ENCODE measurements around the gene C11orf42. TPM values are rescaled to one million over a fixed set of nuclear protein-coding genes. Genes with fewer than 3 reads are reported as not detected.

Gene C11orf42
- total RNA-seq, 1 donor from 2014 or later, result not detected

DNA sequence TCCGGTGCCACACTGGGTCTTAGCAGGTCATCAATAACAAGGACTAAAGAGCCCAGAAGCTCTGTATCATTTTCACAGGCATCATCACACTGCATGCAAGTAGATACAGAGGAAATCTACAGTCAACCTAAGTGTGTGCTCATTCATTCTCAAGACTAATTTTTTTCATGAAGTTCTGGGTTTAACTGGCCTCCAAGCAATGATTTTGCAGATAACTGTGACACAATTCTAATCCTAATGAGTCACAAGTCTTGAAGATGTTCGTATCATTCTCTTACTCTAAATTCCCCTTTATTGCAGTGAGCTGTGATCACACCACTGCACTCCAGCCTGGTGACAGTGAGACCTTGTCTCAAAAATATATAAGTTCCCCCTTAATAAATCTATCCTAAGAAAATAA is 3.9 kb upstream of the C11orf42 start:
- DNase-seq, result no peak
- H3K4me3 Mint-ChIP-seq (ENCODE audit: unreplicated experiment), result no peak overlapping the region
- no peaks in the 10 kb centered on the region for H3K9me3 Mint-ChIP-seq (ENCODE audit: unreplicated experiment)
- H3K27me3 Mint-ChIP-seq (ENCODE audit: unreplicated experiment), result no peaks in the 10 kb centered on the region
- H3K36me3 Mint-ChIP-seq (ENCODE audit: unreplicated experiment), result no peaks in the 10 kb centered on the region
- H3K27ac Mint-ChIP-seq (ENCODE audit: unreplicated experiment), result no peak overlapping the region
- TF ChIP-seq, protein P1, sequence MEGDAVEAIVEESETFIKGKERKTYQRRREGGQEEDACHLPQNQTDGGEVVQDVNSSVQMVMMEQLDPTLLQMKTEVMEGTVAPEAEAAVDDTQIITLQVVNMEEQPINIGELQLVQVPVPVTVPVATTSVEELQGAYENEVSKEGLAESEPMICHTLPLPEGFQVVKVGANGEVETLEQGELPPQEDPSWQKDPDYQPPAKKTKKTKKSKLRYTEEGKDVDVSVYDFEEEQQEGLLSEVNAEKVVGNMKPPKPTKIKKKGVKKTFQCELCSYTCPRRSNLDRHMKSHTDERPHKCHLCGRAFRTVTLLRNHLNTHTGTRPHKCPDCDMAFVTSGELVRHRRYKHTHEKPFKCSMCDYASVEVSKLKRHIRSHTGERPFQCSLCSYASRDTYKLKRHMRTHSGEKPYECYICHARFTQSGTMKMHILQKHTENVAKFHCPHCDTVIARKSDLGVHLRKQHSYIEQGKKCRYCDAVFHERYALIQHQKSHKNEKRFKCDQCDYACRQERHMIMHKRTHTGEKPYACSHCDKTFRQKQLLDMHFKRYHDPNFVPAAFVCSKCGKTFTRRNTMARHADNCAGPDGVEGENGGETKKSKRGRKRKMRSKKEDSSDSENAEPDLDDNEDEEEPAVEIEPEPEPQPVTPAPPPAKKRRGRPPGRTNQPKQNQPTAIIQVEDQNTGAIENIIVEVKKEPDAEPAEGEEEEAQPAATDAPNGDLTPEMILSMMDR (IDR thresholded peaks at IDR 0.05; ENCODE audit: partially characterized antibody, unreplicated experiment), result no peak
- H3K4me1 Mint-ChIP-seq (ENCODE audit: low read depth, unreplicated experiment), result no peaks in the 10 kb centered on the region

DNA sequence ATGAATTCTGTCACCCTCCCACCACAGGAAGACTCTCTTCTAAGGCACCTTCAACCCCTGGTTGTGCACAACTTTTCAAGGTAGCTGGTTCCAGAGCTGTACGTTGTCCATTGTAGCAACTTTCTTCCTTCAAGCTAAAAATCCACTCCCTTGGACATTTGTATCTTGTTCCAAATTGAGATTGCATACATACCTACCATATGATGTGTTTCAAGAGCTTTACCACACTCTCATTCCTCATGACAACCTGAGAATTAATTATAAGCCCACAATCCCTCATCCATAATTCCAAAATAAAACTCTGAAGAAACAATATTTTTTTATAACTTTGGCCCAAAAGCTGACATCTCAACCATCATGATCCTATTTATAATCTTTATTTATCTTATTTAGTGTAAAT is 3.3 kb upstream of the C11orf42 start:
- H3K36me3 Mint-ChIP-seq (ENCODE audit: unreplicated experiment), result no peaks in the 10 kb centered on the region
- H3K4me1 Mint-ChIP-seq (ENCODE audit: low read depth, unreplicated experiment), result no peaks in the 10 kb centered on the region
- TF ChIP-seq, protein P1 (IDR thresholded peaks at IDR 0.05; ENCODE audit: partially characterized antibody, unreplicated experiment), result no peak
- no peak overlapping the region for H3K27ac Mint-ChIP-seq (ENCODE audit: unreplicated experiment)
- no peak overlapping the region for H3K4me3 Mint-ChIP-seq (ENCODE audit: unreplicated experiment)
- DNase-seq, result no peak
- no peaks in the 10 kb centered on the region for H3K9me3 Mint-ChIP-seq (ENCODE audit: unreplicated experiment)
- no peaks in the 10 kb centered on the region for H3K27me3 Mint-ChIP-seq (ENCODE audit: unreplicated experiment)

DNA sequence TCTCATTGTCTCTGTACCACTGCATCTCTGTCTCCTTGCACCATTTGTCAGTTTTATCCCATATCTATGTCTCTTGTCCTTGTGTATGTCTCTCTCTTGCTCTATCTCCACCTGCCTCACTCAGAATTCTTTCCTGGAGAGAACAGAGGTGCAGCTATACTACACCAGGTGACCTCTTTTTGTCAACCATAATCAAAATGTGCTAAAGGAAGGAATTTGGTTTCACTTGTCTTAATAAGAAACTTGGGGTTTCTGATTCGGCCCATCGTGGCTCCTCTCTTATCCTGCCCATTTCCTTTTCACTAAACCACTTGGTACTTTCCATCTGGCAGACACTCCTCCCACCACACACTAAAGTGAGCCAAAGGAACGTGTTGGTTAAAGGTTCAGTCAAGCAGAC is 2.0 kb upstream of the C11orf42 start:
- DNase-seq, result no peak
- H3K27ac Mint-ChIP-seq (ENCODE audit: unreplicated experiment), result no peak overlapping the region
- H3K4me1 Mint-ChIP-seq (ENCODE audit: low read depth, unreplicated experiment), result no peaks in the 10 kb centered on the region
- no peaks in the 10 kb centered on the region for H3K9me3 Mint-ChIP-seq (ENCODE audit: unreplicated experiment)
- H3K27me3 Mint-ChIP-seq (ENCODE audit: unreplicated experiment), result no peaks in the 10 kb centered on the region
- no peaks in the 10 kb centered on the region for H3K36me3 Mint-ChIP-seq (ENCODE audit: unreplicated experiment)
- TF ChIP-seq, protein P1 (IDR thresholded peaks at IDR 0.05; ENCODE audit: partially characterized antibody, unreplicated experiment), result no peak
- no peak overlapping the region for H3K4me3 Mint-ChIP-seq (ENCODE audit: unreplicated experiment)

DNA sequence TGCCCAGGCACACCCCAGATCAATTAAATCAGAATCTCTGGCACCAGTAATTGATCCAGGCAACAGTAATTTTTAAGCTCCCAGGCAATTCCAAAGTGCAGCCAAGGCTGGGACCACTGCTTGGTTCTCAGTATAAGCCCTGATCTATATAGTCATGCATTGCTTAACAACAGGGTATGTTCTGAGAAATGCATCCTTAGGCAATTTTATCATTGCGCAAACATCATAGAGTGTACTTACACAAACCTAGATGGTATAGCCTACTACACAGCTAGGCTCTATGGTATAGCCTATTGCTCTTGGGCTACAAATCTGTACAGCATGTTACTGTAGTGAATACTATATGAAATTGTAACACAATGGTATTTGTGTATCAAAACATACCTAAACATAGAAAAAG is 651 bp upstream of the C11orf42 start:
- TF ChIP-seq, protein P1 (IDR thresholded peaks at IDR 0.05; ENCODE audit: partially characterized antibody, unreplicated experiment), result no peak
- DNase-seq, result no peak
- H3K4me3 Mint-ChIP-seq (ENCODE audit: unreplicated experiment), result no peak overlapping the region
- no peaks in the 10 kb centered on the region for H3K4me1 Mint-ChIP-seq (ENCODE audit: low read depth, unreplicated experiment)
- peaks cover 6% of the 10 kb centered on the region for H3K36me3 Mint-ChIP-seq (ENCODE audit: unreplicated experiment)
- H3K9me3 Mint-ChIP-seq (ENCODE audit: unreplicated experiment), result no peaks in the 10 kb centered on the region
- no peak overlapping the region for H3K27ac Mint-ChIP-seq (ENCODE audit: unreplicated experiment)
- H3K27me3 Mint-ChIP-seq (ENCODE audit: unreplicated experiment), result peaks cover 2% of the 10 kb centered on the region

DNA sequence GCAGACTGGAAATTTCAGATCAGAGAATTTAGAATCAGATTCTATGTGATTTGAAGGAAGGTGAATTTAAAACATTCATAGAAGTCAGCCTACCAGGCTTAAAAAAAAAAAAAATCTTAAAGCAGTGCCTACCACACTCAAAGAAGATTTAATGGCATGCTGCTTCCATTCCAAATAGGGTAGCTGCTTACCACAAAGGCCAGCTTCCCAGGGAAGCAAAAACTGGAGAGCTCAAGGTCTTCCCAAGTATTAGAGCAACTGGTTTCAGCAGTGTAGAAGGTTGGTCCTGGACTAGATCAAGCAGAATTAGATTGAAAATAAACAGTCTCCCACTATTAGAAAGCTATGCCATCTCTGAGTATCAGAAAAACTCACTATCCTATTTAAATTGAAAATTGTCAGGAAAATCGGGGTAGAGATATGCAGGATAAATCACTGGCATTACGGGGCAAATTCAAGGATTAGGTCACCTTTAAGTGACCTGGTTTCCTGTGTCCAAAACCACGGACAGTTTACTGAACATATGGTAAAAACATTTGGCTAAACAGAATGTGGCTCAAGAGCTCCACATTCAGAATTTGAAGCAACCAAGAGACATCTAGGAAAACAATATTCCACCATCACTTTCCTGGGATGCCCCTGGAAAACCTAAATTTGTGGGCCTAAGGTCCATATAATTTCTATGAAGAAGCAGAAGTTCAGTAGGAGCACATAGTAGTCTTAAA is 1.3 kb downstream of the C11orf42 start:
- Mint-ChIP-seq H3K9me3 (ENCODE audit: unreplicated experiment) (no peaks in the 10 kb centered on the region), H3K27ac (ENCODE audit: unreplicated experiment) (no peak overlapping the region), H3K4me1 (ENCODE audit: low read depth, unreplicated experiment) (no peaks in the 10 kb centered on the region), H3K27me3 (ENCODE audit: unreplicated experiment) (peaks cover 2% of the 10 kb centered on the region), H3K36me3 (ENCODE audit: unreplicated experiment) (peaks cover 6% of the 10 kb centered on the region), H3K4me3 (ENCODE audit: unreplicated experiment) (no peak overlapping the region)
- DNase-seq, result no peak
- TF ChIP-seq, protein P1 (IDR thresholded peaks at IDR 0.05; ENCODE audit: partially characterized antibody, unreplicated experiment), result no peak

All from glutamatergic neuron (in vitro differentiated cells).